GM19328 (cell line): ENCODE measurements around the gene TWIST2.

Experiments used
- ATAC-seq: cut with Tn5 transposase; IDR thresholded peaks from one replicate; pipeline ENCODE4 v1.9.1; 2021; ENCODE audit warnings: mild to moderate bottlenecking, moderate library complexity; ENCODE audit not compliant: unreplicated experiment

TWIST2 gene

DNA sequence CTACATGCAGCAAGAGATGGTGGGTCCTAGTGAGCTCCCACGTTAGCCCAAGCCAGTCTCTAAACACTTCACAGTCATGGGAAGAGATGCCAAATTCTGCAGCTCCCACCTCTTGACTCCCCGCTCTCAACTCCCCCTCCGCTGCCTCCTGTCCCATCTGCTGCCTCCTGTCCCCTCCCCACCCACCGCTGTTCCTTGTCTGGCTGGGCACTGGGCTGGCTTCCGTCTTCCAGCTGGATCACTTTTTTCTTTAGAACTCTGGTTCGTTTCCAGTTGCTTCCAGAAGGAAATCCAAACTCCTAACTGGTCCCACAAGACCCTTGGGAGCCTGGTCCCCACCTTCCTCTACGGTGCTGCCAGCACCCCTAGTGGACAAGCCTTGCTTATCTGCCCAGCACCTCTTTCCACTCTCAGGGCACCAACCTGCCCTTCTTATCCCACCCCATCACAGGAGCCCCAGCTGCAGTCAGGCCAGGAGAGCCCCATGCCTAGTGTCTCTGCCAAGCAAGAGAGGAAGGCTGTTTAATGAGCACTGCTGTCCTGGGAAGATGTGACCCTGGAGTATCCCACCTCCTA, 12.1 kb upstream of the TWIST2 start:
- no peak for ATAC-seq

DNA sequence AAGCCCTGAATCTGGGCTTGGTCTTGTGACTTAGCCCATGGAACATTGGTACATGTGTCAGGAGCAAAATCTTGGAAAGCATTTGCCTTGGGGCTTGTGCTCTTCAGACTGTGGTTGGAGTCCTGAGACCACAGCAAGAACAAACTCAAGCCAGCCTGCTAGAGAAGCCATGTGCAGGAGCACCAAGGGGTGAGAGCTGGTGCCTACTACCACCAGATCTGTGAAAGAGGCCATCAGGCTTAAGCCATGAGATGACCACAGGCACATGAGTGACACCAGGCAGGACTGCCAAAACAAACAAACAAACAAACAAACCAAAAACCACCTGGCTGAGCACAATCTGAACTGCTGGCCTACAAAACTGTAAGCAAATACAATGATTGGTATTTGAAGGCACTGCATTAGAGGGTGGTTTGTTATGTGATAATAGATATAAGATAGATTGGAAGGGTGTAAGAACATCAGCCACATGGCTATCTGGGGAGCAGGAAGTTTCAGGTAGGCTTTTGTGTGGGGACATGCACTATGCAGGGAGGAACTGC, 9.0 kb upstream of the TWIST2 start:
- ATAC-seq = no peak

DNA sequence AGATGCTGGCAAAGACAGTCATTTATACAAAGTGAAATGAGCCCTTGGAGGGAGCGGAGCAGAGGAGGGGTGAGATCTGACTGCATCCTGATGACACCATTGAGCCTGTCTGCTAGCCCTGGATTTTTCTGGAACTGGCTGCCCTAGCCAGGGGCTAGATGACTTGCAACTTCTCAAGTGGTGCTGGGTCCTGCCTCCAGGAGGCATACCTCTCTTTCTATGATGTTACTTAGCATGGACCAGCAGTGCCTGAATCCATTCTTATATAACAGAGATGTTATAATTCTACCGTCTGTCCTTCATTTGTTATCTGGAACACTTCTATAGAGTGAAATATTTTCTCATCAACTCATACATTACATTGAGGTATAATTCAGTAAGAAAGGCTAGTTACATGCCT, 8.5 kb upstream of the TWIST2 start:
- no peak for ATAC-seq

DNA sequence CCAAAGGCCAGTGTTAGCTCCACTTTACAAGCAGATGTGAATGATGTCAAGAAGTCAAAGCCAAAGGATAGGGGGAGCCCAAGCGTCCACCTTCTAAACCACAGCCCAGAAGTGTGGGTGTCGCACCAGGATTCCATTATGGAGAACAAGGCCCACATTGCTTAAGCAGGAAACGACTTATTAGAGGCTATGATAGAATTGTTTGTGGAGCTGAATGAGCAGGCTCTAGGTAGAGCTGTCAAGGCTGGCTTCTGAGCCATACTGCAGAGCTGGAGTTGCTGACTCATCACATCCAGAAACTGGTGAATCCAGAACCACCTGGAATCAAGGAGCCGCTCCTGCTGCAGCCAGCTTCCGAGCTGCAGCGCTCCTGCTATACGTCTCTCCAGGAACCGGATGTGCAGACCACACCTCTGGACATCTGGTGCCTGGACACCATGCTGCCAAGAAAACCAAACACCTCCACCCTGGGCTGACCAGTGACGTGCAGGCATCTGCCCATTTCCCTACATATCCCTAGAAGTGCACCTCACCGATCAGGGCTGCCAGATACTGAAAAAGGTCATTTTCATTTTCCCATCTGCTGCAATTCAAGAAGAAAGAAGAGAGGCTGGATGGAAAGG, 6.2 kb upstream of the TWIST2 start:
- ATAC-seq = no peak

DNA sequence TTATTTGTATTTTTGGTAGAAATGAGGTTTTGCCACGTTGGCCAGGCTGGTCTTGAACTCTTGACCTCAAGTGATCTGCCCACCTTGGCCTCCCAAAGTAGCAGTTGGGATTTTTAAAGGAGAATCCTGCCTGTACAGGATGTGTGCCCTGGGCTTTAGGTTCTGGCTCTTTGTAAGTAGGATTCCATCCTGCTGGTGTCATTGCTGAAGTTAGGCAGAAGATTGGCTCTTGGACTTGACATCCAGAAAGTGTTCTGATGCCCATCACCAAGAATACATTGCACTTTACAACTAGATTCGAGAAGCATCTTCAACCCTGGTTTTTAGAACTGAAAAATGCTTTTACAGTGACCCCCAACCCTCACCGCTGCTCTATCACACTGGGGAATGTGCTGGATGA, 4.4 kb upstream of the TWIST2 start:
- no peak for ATAC-seq

DNA sequence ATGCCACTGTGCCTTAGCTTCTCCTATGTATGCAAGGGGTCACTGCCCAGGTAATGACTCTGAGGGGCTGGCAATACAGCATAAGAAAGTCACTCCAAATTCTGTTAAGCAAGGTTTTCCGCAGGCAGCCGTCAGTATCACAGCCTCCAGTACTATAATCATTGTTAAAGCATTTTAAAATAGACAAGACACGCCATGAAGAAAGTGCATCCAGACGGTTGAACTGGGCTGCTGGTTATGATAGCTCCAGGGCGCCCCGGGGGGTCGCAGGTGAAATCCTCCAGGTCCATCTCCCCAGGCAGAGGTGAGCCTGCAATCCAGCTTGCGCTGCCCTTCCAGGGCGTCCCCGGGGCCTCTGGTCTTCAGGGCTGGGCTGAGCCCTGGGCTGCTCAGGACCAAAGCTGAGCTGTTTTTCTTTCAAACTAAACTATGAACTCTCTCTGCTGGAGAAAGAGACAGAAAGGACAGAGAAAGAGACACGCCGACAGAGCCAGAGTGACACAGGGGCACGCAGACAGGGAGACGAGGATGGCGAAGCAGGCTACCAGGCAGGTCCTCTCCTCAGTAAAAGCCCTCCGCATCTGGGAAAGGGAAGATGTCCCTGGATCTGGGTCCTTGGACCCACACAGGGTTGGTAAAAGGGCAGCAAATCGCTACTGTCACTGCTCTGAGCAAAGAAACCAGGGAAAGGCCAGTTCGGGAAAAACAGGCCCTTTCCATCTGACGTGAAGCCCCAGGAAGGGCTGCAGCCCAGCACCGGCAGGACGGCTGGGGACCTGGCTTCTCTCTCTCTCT, 2.1 kb upstream of the TWIST2 start:
- ATAC-seq = no peak

DNA sequence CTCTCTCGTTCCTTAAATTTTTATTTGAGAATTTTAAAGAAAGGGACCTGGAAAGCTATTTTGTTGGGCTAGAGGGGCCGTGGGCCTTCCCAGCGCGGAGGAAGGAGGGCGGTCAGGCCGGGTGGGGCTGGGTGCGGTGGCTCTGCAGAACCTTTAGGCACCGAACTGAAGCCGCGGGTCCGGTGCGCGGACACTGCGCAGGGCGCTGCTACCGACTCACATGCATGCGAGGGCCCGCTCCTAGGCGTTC, 1.6 kb upstream of the TWIST2 start:
- ATAC-seq = no peak

DNA sequence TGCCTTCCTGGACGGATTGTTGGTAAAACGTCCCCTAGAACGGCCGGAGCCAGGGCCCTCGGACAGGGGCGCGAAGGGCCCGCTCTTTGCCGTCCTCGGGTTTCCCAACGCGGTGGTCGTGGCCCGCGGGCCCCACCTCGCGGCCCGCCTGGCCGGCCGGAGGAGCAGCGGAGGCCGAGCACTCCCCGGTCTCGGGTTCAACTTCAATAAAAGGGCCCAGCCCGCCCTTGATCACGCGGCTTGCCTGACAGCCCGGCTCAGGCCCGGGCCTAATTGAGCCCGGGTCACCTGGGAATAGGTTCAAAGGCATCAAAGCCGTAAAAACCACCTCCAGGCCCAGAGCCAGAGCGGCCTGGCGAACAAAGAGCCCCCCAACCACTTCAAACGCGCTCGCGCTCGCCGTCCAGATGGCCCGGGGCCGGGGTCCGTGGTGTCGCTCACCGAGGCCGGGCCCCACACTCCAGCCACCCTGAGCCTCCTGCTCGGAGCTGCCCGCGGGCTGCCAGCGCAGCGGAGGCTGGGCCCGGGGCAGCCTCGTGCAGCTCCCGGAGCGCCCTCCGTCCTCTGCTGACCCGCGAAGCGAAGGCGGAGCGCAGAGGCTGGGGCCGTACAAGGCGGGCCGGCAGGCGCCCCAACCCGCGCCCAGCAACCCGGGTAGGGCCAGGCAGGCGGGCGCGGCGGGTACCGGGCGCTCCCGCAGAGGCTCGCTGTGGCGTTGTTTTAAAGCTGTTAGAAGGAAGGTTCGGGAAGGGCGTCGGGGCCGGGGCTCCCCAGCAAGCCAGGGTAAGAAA, 1.1 kb upstream of the TWIST2 start:
- no peak for ATAC-seq

DNA sequence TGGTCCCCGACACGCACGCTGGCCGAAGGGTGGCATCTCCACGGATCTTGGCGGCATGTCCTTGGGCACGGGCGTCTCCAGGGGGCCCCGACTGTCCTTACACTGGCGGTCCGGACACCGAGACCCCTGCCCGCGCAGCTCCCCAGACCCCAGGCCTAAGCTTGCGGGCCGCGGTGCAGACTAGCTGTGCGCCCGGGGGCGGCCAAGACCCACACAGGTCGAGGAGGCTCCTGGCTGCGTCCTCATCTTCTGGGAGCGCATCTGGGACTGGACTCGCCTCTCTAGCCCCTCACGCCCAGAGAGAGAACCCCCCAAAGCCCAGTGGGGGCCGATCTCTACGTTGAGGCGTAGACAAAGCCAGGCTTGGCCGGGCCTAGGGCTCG, 475 bp upstream of the TWIST2 start:
- ATAC-seq = no peak

DNA sequence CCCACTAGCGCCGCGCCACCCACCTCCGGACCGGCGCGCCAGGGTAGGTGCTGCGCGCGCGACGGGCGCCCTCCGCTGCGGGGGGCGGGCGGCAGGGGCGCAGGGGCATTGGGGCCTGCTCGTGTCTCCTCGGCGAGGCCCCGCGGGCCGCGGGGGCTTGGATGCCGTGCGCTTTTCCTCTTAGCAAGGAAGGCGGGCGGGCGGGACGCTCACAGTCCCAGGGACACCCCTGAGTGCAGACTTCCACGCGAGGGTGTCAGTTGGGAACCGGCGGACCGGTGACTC, 748 bp downstream of the TWIST2 start:
- ATAC-seq = no peak

DNA sequence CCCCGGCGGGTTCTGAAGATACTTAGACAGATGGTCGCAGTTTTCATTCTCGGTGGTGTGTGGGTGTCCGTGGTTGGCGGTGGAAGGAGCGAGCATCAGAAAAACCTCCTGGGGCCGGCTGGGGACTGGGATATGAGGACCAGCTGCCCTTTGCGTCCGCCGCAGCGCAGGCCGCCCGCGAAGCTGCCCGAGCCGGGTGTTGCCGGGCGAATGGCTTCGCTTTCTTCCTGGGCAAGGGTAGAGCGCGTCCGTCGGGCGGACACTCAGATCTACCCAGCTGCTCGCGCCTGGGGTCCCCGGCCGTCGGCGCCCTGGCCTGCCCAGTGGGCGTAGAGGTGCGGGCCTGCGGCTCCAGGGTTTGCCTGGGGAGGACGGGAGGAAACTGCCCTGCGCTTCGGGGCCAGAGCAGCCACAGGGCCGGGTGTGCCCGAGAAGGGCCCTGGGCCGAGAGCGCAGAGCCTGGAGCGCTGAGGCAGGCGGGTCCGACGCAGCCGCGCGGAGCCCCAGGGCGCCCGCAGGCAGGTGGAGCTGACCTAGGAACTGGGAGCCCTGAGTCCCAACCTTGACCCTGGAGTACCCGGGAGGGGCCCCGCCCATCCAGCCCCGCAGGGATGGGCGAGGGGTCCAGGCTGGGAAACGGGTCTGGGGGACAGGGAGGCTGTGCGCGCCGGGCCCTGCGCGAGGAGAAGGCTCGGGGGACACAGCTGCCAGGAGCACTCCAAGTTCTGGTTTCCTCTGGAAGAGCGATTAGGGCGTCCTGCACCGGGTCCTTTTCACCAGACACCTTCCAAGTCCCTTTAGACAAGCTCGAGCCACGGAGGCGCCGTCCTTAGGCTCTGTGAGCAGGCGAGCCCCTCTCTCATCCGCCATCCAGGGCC, 1.3 kb downstream of the TWIST2 start:
- no peak for ATAC-seq

DNA sequence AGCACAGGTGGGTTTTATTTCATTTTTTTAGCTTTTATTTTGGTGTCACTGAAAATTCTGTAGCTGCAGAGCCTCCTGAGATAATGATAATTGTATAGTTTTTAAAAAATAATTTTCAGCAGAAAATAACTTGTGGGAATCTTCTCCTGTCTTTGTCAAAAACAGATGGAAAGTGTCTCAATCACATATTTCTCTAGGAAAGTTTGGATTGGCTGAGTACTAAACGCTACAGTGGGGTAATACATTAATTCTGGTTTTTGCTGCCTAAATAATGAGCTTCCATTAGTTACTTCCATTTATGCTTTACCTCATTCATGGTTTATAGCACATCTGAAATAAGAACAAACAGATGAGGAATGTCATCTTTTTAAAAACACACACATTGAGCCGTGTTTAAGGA, 2.2 kb downstream of the TWIST2 start:
- no peak for ATAC-seq

DNA sequence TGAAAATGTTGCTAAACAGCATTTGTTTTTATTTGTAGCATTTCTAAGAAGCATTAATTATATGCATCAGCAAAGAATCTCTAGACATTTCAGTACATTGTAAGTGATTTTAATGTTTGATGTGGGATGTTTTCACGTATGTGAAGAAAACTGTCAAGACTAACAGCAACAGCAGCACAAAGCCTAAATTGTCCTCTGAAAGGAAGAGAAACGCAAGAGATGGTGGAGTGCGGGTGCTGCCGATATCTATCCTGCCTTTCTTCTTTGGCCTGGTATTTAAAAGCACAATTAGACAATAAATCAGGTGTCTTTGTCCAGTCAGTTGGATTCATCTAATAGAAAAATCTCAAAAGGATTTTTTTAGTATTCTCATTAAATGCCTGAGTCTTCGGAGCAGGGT, 3.1 kb downstream of the TWIST2 start:
- no peak for ATAC-seq

DNA sequence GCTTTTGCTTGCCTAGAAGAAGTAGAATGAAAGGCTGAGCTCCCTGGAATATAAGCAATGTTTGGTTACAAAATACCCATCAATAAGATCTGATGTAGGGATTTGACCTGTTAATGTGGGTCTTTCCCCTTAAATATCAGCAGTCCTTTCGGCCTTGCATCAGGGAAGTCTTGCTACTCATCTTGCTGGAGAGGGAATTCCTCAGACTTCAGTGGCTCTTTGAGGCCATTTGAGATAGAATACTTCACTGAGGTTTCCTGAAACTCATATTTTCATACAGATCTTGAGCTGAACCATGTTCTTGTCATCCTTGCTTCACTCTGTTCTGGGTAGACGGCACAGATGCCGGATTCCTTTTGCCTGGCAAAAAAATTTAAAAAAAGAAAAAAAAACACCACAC, 3.9 kb downstream of the TWIST2 start:
- no peak for ATAC-seq

DNA sequence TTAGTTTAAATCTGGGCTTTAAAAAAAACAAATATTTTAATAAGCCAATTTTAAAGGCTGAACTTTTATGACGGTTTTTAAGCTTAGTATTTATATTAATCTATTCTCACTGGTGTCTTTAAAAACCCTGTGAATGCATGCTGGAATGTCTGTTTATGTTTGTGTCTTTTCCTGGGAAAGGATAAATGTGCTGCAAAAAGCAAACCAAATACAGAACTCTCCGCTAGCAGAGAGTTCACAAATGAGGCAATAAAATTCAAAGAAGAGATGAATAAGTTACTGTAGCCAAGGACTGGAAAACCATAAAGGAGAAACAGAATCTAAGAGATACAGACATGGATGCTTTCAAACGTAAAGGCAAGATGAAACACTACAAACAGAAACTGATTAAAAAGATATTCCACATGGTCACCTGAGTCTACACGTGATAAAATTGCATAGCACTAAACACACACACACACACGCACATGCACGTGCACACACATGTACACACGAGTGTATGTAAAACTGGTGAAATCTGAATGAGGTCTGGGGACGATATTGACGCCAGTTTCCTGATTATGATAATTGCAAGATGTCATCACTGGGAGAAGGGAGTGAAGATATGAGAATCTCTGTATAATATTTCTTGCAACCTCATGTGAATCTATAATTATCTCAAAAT, 4.5 kb downstream of the TWIST2 start:
- no peak for ATAC-seq

DNA sequence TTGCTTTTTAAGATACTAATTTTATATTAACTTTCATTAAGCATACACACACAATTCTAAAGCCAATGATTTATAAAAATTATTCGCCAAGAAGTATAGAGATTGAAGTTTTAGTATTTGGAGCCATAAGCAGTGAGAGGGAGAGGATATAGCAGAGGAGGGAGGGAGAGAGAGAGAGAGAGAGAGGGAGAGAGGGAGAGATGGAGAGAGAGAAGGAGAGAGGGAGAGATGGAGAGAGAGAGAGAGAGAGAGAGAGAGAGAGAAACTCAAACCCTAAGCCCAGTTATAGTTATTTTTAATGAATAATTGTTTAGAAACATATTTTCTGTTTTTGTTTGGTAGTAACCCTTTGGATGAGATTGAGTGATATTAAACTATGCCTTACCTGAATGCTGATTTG, 5.3 kb downstream of the TWIST2 start:
- no peak for ATAC-seq

DNA sequence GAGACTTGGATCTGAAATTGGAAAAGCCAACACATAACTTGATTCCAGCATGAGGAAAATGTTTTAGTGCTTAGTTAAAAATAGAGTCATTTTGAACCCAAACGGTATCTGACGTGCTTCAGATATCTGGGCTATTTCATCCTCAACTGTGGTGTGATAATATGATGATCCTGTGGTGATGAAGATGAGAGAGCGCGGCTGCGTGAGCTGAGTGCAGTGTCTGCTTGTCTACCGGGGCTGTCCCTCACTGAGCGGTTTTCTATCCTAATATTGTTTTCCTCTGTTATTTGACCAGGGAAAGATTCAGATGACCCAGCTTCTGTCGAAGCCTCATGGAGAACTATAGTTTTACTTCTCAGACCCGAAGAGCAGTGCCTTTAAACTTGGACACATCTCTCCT, 5.8 kb downstream of the TWIST2 start:
- no peak for ATAC-seq

DNA sequence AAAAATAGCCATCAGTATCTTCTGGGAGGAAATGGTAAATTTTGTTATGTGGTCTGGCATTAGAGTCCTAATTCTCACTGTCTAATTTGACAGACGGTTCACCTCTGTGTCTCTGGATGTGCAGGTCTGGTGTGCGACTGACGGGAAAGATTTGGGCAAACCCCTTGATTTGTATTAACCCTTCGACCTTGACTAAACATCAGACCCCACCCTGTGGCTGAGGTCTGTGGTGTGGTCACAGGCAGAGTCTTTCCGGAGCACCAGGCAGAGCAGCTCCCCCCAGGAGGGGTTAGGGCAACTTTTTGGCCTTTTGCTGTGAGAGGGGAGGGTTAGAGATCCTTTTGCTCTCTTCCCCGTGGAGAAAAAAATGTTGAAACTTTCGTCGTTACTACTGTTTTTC, 6.4 kb downstream of the TWIST2 start:
- no peak for ATAC-seq

DNA sequence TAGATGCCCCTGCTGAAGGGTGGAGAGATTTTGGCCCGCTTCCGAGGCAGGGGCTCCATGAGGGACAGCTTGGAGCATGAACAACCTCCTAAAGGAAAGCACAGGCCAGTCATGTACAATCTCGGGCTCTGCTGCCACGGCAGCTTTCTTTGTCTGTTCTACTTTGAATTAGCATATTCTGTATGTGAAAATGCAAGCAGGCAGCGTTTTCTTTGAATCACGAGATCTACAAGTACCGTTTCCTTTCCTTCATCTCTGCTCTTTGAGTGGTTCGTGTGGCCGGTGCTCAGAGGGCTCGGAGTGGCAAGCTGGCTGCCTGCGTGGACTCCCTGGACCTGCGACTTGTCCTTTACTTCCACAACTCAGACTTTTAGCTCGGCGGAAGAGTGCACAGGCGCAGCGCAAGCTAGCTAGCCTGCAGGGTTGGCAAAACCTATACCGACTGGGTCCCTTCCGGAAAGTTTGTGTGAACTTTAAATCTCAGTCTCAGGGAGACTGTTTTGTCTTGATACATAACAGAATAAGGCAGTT, 6.9 kb downstream of the TWIST2 start:
- no peak for ATAC-seq

DNA sequence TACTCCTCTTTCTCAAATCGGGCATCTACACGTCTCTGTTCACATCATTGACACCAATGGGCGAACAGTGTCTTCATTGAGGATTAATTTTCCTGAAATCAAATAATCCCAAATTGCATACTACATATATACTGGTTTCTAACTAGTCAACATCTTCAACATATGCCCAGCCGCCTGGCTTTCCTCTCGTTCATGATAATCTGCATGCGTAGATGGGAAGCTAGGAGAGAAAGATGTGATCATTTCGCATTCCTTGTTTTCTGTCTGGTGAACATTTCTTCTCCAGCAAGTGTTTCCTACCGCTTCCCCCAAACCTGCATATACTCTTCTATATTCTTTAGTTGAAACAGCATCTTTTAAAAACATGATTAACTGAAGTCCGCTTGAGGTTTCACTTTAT, 7.4 kb downstream of the TWIST2 start:
- no peak for ATAC-seq
